ENCODE measurements around the gene RNF26. TPM values are rescaled to one million over a fixed set of nuclear protein-coding genes. Genes with fewer than 3 reads are reported as not detected.

The RNF26 gene
- total and polyA plus RNA-seq, 2 donors (not counting 1 experiment from before 2014, with no cell fraction given) = 7.1 to 22.9 TPM

GRCh38 chr11:119357074-119357473, 22.7 kb downstream of the RNF26 start:
- H3K27ac ChIP-seq (ENCODE audit: insufficient read depth, low read length) = no peak overlapping the region
- H3K36me3 ChIP-seq (ENCODE audit: control insufficient read depth, insufficient read depth, low read length) = no peaks in the 10 kb centered on the region
- H3K9me3 ChIP-seq (ENCODE audit: control insufficient read depth, insufficient read depth, low read depth, low read length) = no peaks in the 10 kb centered on the region
- no peaks in the 10 kb centered on the region for H3K27me3 ChIP-seq (ENCODE audit: control insufficient read depth, insufficient read depth, low read length)
- H4K20me1 ChIP-seq (ENCODE audit: control insufficient read depth, extremely low read depth, insufficient read depth, low read length) = no peaks in the 10 kb centered on the region
- no peak for DNase-seq (ENCODE audit: low read depth in 2 of 2)
- no peak overlapping the region for H3K9ac ChIP-seq (ENCODE audit: insufficient read depth, low read length)
- peaks cover 10% of the 10 kb centered on the region for H3K4me1 ChIP-seq (ENCODE audit: control insufficient read depth, extremely low read depth, insufficient read depth, low read length)
- H2AFZ ChIP-seq (ENCODE audit: low read length) = no peak overlapping the region
- peak overlapping the region; percentile 100 for H3K4me2 ChIP-seq (ENCODE audit: extremely low read depth, insufficient read depth, low read length)
- peak overlapping the region in 1 of 4 experiments; percentile 66 for H3K4me3 ChIP-seq (replicated peaks in 1 of 4; ENCODE audit: control extremely low read depth in 1 of 4, insufficient read depth in 1 of 4, low read depth in 3 of 4, low read length in 4 of 4)
- H3K79me2 ChIP-seq (ENCODE audit: control insufficient read depth, insufficient read depth, low read length) = no peaks in the 10 kb centered on the region
- TF ChIP-seq, protein P1, sequence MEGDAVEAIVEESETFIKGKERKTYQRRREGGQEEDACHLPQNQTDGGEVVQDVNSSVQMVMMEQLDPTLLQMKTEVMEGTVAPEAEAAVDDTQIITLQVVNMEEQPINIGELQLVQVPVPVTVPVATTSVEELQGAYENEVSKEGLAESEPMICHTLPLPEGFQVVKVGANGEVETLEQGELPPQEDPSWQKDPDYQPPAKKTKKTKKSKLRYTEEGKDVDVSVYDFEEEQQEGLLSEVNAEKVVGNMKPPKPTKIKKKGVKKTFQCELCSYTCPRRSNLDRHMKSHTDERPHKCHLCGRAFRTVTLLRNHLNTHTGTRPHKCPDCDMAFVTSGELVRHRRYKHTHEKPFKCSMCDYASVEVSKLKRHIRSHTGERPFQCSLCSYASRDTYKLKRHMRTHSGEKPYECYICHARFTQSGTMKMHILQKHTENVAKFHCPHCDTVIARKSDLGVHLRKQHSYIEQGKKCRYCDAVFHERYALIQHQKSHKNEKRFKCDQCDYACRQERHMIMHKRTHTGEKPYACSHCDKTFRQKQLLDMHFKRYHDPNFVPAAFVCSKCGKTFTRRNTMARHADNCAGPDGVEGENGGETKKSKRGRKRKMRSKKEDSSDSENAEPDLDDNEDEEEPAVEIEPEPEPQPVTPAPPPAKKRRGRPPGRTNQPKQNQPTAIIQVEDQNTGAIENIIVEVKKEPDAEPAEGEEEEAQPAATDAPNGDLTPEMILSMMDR (conservative IDR thresholded peaks at IDR 0.05 in 1 of 2, IDR thresholded peaks at IDR 0.05 in 1 of 2; ENCODE audit: low read depth in 1 of 2, low read length in 2 of 2) = no peak
- no peak for TF ChIP-seq EZH2 (IDR thresholded peaks at IDR 0.05; ENCODE audit: low read length, missing control alignments)

DNA sequence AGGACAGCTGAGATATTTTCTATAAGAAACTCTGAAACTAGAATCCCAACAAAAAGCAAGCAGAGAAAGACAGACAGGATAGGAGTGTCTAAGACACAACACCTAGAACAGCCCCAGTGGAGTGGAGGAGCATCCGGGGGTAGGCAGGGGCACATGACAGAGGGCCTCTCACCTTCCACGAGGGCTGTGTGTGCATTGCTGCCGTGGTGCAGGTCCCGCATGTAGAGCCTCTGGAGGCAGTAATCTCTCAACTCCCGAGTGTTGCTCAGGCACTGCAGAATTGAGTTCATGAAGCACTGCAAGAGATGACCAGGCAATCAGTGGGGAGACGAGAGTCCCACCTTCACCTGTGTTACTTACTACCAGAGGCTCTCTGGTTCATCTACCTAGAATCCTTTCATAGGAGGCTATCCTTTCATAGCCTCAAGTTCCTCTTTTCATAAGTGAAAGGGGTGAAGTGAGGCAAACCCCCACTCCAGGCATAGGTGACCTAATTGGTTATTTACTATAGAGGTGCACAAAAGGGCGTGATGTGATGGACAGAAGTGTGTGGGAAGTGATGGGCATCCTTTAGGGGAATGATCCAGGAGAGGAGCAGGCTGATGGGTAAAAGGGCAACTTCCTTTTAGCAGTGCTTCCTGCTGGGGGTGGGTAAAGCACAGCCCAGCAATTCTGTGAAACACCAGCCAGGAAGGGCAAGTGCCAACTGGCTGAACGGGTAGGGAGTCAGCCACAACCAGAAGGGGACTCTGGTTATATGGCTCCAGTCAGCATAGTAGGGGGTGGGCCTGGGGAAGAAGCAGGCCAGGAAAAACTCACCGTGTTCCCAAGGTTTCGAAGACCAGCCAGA, 25.3 kb downstream of the RNF26 start:
- Histone ChIP-seq H3K4me3 (replicated peaks in 1 of 4; ENCODE audit: control extremely low read depth in 1 of 4, insufficient read depth in 1 of 4, low read depth in 3 of 4, low read length in 4 of 4) (no peak overlapping the region), H3K27ac (ENCODE audit: insufficient read depth, low read length) (no peak overlapping the region), H3K27me3 (ENCODE audit: control insufficient read depth, insufficient read depth, low read length) (no peaks in the 10 kb centered on the region), H2AFZ (ENCODE audit: low read length) (no peak overlapping the region), H3K79me2 (ENCODE audit: control insufficient read depth, insufficient read depth, low read length) (no peaks in the 10 kb centered on the region), H3K4me2 (ENCODE audit: extremely low read depth, insufficient read depth, low read length) (no peak overlapping the region), H3K9me3 (ENCODE audit: control insufficient read depth, insufficient read depth, low read depth, low read length) (no peaks in the 10 kb centered on the region), H3K4me1 (ENCODE audit: control insufficient read depth, extremely low read depth, insufficient read depth, low read length) (peaks cover 11% of the 10 kb centered on the region), H3K36me3 (ENCODE audit: control insufficient read depth, insufficient read depth, low read length) (no peaks in the 10 kb centered on the region), H4K20me1 (ENCODE audit: control insufficient read depth, extremely low read depth, insufficient read depth, low read length) (no peaks in the 10 kb centered on the region), H3K9ac (ENCODE audit: insufficient read depth, low read length) (no peak overlapping the region)
- no peak for TF ChIP-seq EZH2 (IDR thresholded peaks at IDR 0.05; ENCODE audit: low read length, missing control alignments)
- TF ChIP-seq, protein P1 (conservative IDR thresholded peaks at IDR 0.05 in 1 of 2, IDR thresholded peaks at IDR 0.05 in 1 of 2; ENCODE audit: low read depth in 1 of 2, low read length in 2 of 2) = no peak
- no peak for DNase-seq (ENCODE audit: low read depth in 2 of 2)

- Histone ChIP-seq H3K9ac (ENCODE audit: insufficient read depth, low read length) (no peak overlapping the region), H4K20me1 (ENCODE audit: control insufficient read depth, extremely low read depth, insufficient read depth, low read length) (no peaks in the 10 kb centered on the region), H2AFZ (ENCODE audit: low read length) (no peak overlapping the region), H3K36me3 (ENCODE audit: control insufficient read depth, insufficient read depth, low read length) (no peaks in the 10 kb centered on the region), H3K4me1 (ENCODE audit: control insufficient read depth, extremely low read depth, insufficient read depth, low read length) (peaks cover 16% of the 10 kb centered on the region), H3K9me3 (ENCODE audit: control insufficient read depth, insufficient read depth, low read depth, low read length) (no peaks in the 10 kb centered on the region), H3K4me3 (replicated peaks in 1 of 4; ENCODE audit: control extremely low read depth in 1 of 4, insufficient read depth in 1 of 4, low read depth in 3 of 4, low read length in 4 of 4) (no peak overlapping the region), H3K79me2 (ENCODE audit: control insufficient read depth, insufficient read depth, low read length) (no peaks in the 10 kb centered on the region), H3K4me2 (ENCODE audit: extremely low read depth, insufficient read depth, low read length) (no peak overlapping the region), H3K27me3 (ENCODE audit: control insufficient read depth, insufficient read depth, low read length) (peaks cover 2% of the 10 kb centered on the region), H3K27ac (ENCODE audit: insufficient read depth, low read length) (no peak overlapping the region)
- TF ChIP-seq, protein P1 (conservative IDR thresholded peaks at IDR 0.05 in 1 of 2, IDR thresholded peaks at IDR 0.05 in 1 of 2; ENCODE audit: low read depth in 1 of 2, low read length in 2 of 2) = no peak
- TF ChIP-seq EZH2 (IDR thresholded peaks at IDR 0.05; ENCODE audit: low read length, missing control alignments) = no peak
- DNase-seq (ENCODE audit: low read depth in 2 of 2) = peak; percentile 82 to 85
Measured at GRCh38 chr11:119361056-119361787, 26.9 kb downstream of the RNF26 start.

All from fibroblast of lung (primary cell).